ENCODE measurements around the gene MAP3K9.

DNA sequence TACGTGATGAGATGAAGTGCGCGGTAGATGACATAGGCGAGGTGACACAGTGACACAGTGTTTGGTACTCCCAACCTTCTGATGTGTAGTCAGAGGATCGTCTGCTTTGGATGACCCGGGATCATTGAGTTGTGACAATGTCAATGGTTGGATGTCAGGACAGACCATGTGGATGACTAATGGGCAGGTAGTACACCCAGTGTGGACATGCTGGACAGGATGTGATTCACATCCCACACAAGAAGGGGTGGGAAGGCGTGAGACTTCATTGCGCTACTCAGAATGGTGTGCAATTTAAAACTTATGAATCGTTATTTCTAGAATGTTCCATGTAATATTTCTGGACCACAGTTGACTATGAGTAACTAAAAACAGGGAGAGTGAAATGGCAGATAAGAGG, 23.8 kb downstream of the MAP3K9 start:
- TF ChIP-seq CTCF (conservative IDR thresholded peaks at IDR 0.05; ENCODE audit: low read length) (no peak), EZH2phosphoT487 (IDR thresholded peaks at IDR 0.05; ENCODE audit: borderline replicate concordance, low read depth, low read length) (no peak)

Measured in OCI-LY7 (cell line).